Measurements from ENCODE around the gene ETV5.

- TF ChIP-seq, protein P1, sequence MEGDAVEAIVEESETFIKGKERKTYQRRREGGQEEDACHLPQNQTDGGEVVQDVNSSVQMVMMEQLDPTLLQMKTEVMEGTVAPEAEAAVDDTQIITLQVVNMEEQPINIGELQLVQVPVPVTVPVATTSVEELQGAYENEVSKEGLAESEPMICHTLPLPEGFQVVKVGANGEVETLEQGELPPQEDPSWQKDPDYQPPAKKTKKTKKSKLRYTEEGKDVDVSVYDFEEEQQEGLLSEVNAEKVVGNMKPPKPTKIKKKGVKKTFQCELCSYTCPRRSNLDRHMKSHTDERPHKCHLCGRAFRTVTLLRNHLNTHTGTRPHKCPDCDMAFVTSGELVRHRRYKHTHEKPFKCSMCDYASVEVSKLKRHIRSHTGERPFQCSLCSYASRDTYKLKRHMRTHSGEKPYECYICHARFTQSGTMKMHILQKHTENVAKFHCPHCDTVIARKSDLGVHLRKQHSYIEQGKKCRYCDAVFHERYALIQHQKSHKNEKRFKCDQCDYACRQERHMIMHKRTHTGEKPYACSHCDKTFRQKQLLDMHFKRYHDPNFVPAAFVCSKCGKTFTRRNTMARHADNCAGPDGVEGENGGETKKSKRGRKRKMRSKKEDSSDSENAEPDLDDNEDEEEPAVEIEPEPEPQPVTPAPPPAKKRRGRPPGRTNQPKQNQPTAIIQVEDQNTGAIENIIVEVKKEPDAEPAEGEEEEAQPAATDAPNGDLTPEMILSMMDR (conservative IDR thresholded peaks at IDR 0.05; ENCODE audit: low read depth, low read length) = no peak
- TF ChIP-seq SMC3 (IDR thresholded peaks at IDR 0.05; ENCODE audit: low read depth, low read length) (no peak), POLR2A (IDR thresholded peaks at IDR 0.05; ENCODE audit: low read depth, low read length) (no peak), CEBPB (IDR thresholded peaks at IDR 0.05; ENCODE audit: low read depth, low read length) (no peak), RAD21 (IDR thresholded peaks at IDR 0.05; ENCODE audit: low read length) (no peak)
- TF ChIP-seq, protein P2, sequence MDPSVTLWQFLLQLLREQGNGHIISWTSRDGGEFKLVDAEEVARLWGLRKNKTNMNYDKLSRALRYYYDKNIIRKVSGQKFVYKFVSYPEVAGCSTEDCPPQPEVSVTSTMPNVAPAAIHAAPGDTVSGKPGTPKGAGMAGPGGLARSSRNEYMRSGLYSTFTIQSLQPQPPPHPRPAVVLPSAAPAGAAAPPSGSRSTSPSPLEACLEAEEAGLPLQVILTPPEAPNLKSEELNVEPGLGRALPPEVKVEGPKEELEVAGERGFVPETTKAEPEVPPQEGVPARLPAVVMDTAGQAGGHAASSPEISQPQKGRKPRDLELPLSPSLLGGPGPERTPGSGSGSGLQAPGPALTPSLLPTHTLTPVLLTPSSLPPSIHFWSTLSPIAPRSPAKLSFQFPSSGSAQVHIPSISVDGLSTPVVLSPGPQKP (IDR thresholded peaks at IDR 0.05; ENCODE audit: borderline replicate concordance, low read depth, low read length) = no peak
Measured at GRCh38 chr3:186084264-186084663, 24.6 kb downstream of the ETV5 start.

Data from IMR-90 (cell line).